Neuronal stem cell (in vitro differentiated cells): ENCODE measurements around the gene UXT.
"Not testable (repeated sequence)": the region's sequence is repeated elsewhere in the genome, so short reads cannot be mapped to it uniquely, and the experiment has no call there.

Experiments
- DNase-seq: peaks from one replicate; pipeline ENCODE4 v3.0.0-alpha.2; 2013; ENCODE audit warnings: low spot score
- H2AFZ ChIP-seq: one replicate; pipeline ENCODE4 v1.6.1; 2013; ENCODE audit warnings: mild to moderate bottlenecking, low read length, inconsistent platforms
- H2AK5ac ChIP-seq: 2 replicates; pipeline ENCODE4 v1.6.1; 2013; ENCODE audit warnings: low read depth, mild to moderate bottlenecking, inconsistent platforms, low read length, moderate library complexity, mixed read lengths
- H2BK120ac ChIP-seq: 2 replicates; pipeline ENCODE4 v1.6.1; 2013; ENCODE audit warnings: low read depth, mild to moderate bottlenecking, inconsistent platforms, low read length, moderate library complexity, mixed read lengths
- H2BK12ac ChIP-seq: one replicate; pipeline ENCODE4 v1.6.1; 2013; ENCODE audit warnings: low read length, inconsistent platforms
- H2BK15ac ChIP-seq: 2 replicates; pipeline ENCODE4 v1.6.1; 2013; ENCODE audit warnings: mild to moderate bottlenecking, low read length, inconsistent platforms, mixed read lengths
- H2BK5ac ChIP-seq: one replicate; pipeline ENCODE4 v1.6.1; 2013; ENCODE audit warnings: inconsistent platforms, mild to moderate bottlenecking, low read length, moderate library complexity
- H3K14ac ChIP-seq: one replicate; pipeline ENCODE4 v1.6.1; 2013; ENCODE audit warnings: low read length, inconsistent platforms
- H3K18ac ChIP-seq: 2 replicates; pipeline ENCODE4 v1.6.1; 2013; ENCODE audit warnings: low read length, inconsistent platforms
- H3K23ac ChIP-seq: 2 replicates; pipeline ENCODE4 v1.6.1; 2013; ENCODE audit warnings: low read depth, mild to moderate bottlenecking, mixed read lengths, low read length, inconsistent platforms; ENCODE audit not compliant: poor library complexity
- H3K27ac ChIP-seq: replicated peaks from 3 replicates; pipeline ENCODE4 v1.5.1; 2013; ENCODE audit warnings: low read length, inconsistent platforms
- H3K27me3 ChIP-seq, 3 experiments: 2 replicates each; pipeline ENCODE4 v1.6.1; 2013; ENCODE audit warnings: low read length in 3 of 3, mild to moderate bottlenecking in 2 of 3, inconsistent platforms in 1 of 3, low read depth in 1 of 3, mixed read lengths in 1 of 3, moderate library complexity in 1 of 3; ENCODE audit not compliant: control insufficient read depth in 3 of 3, insufficient read depth in 3 of 3
- H3K36me3 ChIP-seq, 2 donors: replicated peaks in 1 of 2; 2 replicates each; pipeline ENCODE4 v1.6.1; 2013; ENCODE audit warnings: low read length in 2 of 2; ENCODE audit not compliant: control insufficient read depth in 2 of 2, insufficient read depth in 2 of 2
- H3K4ac ChIP-seq: 2 replicates; pipeline ENCODE4 v1.6.1; 2013; ENCODE audit warnings: inconsistent platforms, mild to moderate bottlenecking, low read length, moderate library complexity
- H3K4me1 ChIP-seq, 2 donors: 1 replicate in 1 of 2; 2 replicates in 1 of 2; pipeline ENCODE4 v1.6.1; 2013; ENCODE audit warnings: low read length in 2 of 2, low read depth in 1 of 2; ENCODE audit not compliant: control insufficient read depth in 2 of 2, insufficient read depth in 1 of 2
- H3K4me2 ChIP-seq: one replicate; pipeline ENCODE4 v1.6.1; 2013; ENCODE audit warnings: mild to moderate bottlenecking, low read length, inconsistent platforms; ENCODE audit not compliant: insufficient read depth, poor library complexity, severe bottlenecking
- H3K4me3 ChIP-seq, 2 donors: 2 replicates each; pipeline ENCODE4 v1.5.1; 2013; ENCODE audit warnings: low read length in 2 of 2, mild to moderate bottlenecking in 2 of 2, inconsistent platforms in 1 of 2, moderate library complexity in 1 of 2
- H3K79me1 ChIP-seq: one replicate; pipeline ENCODE4 v1.6.1; 2013; ENCODE audit warnings: low read depth, mild to moderate bottlenecking, inconsistent platforms, low read length, moderate library complexity
- H3K9ac ChIP-seq: one replicate; pipeline ENCODE4 v1.6.1; 2013; ENCODE audit warnings: mild to moderate bottlenecking, low read depth, low read length, inconsistent platforms; ENCODE audit not compliant: poor library complexity
- H3K9me3 ChIP-seq, 2 donors: replicated peaks in 1 of 2; 2 replicates each; pipeline versions ENCODE3 to v1.6.1; 2013; ENCODE audit warnings: low read length in 2 of 2, mild to moderate bottlenecking in 2 of 2, inconsistent platforms in 1 of 2, low read depth in 1 of 2, mixed read lengths in 1 of 2, moderate library complexity in 1 of 2; ENCODE audit not compliant: control insufficient read depth in 2 of 2, insufficient read depth in 1 of 2
- H4K8ac ChIP-seq: one replicate; pipeline ENCODE4 v1.6.1; 2013; ENCODE audit warnings: low read depth, mild to moderate bottlenecking, inconsistent platforms, low read length, moderate library complexity
- H4K91ac ChIP-seq: one replicate; pipeline ENCODE4 v1.6.1; 2013; ENCODE audit warnings: low read length, low read depth, mild to moderate bottlenecking, inconsistent platforms; ENCODE audit not compliant: poor library complexity
- WGBS, 2 donors: extraction: QIAGEN DNeasy Blood & Tissue Kit; methylation state at CpG; one replicate each; pipeline ENCODE4 v1.1.7; 2013; ENCODE audit warnings: missing lambda C conversion rate in 2 of 2, mixed read lengths in 1 of 2; ENCODE audit not compliant: insufficient read length in 2 of 2, insufficient replicate concordance in 1 of 2; ENCODE audit errors: extremely low coverage in 2 of 2; 5-methylcytosine and 5-hydroxymethylcytosine counted together

The UXT gene

GRCh38 chrX:47683184-47683828 is 24.3 kb upstream of the UXT start:
- H3K9ac ChIP-seq, result no peak overlapping the region
- no peak overlapping the region for H4K8ac ChIP-seq
- H2BK12ac ChIP-seq, result no peak overlapping the region
- H3K4me2 ChIP-seq, result no peak overlapping the region
- no peak overlapping the region for H3K23ac ChIP-seq
- H2BK5ac ChIP-seq, result no peak overlapping the region
- H2BK120ac ChIP-seq, result no peak overlapping the region
- H3K4ac ChIP-seq, result no peak overlapping the region
- H3K14ac ChIP-seq, result no peak overlapping the region
- no peaks in the 10 kb centered on the region for H3K79me1 ChIP-seq
- no CpG with 5 or more reads among the region's 14 CpGs for whole genome bisulfite sequencing, 2 donors
- H2AK5ac ChIP-seq, result no peak overlapping the region
- H3K27me3 ChIP-seq, result peaks cover 0 to 3% (median 0%) of the 10 kb centered on the region in 3 experiments
- no peak overlapping the region for H3K4me3 ChIP-seq
- H2BK15ac ChIP-seq, result no peak overlapping the region
- H3K18ac ChIP-seq, result no peak overlapping the region
- no peak overlapping the region for H2AFZ ChIP-seq
- no peaks in the 10 kb centered on the region for H3K9me3 ChIP-seq
- no peaks in the 10 kb centered on the region for H3K36me3 ChIP-seq
- no peak overlapping the region for H3K27ac ChIP-seq
- no peaks in the 10 kb centered on the region for H3K4me1 ChIP-seq
- no peak overlapping the region for H4K91ac ChIP-seq
- no peak for DNase-seq

GRCh38 chrX:47675959-47676859 is 17.2 kb upstream of the UXT start:
- not testable (repeated sequence) for H3K79me1 ChIP-seq, H3K14ac ChIP-seq, H2BK12ac ChIP-seq, DNase-seq, H3K4me3 ChIP-seq, H3K18ac ChIP-seq, H2BK5ac ChIP-seq, H4K91ac ChIP-seq, H2BK15ac ChIP-seq, H3K4me2 ChIP-seq, H3K9me3 ChIP-seq, H2AK5ac ChIP-seq, H2BK120ac ChIP-seq, H3K36me3 ChIP-seq, H3K27me3 ChIP-seq, H3K27ac ChIP-seq, H2AFZ ChIP-seq, H4K8ac ChIP-seq, H3K4me1 ChIP-seq, H3K9ac ChIP-seq, H3K23ac ChIP-seq, H3K4ac ChIP-seq
- WGBS, 2 donors, result no CpG with 5 or more reads among the region's 7 CpGs

DNA sequence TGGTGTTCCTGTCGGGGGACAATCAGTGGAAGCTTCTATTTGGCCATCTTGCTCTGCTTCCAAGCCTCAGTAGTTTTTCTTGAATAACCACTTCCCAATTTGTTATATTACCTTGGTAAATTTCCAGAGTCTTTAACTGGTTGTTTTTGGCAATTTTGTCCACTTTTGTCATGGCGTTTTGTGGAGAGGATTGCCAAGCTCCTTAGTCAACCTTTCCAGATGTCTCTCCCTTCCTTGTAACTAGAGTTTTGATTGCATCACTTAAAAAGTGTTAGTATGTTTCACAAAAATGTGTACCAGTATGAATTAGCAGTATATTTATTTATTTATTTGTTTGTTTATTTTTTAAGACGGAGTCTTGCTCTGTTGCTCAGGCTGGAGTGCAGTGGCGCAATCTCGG is 15.8 kb upstream of the UXT start:
- Histone ChIP-seq H3K4me3 (no peak overlapping the region), H3K9ac (no peak overlapping the region), H2BK5ac (no peak overlapping the region), H3K36me3 (no peaks in the 10 kb centered on the region), H3K4me1 (no peaks in the 10 kb centered on the region), H2AFZ (no peak overlapping the region), H3K27me3 (no peaks in the 10 kb centered on the region), H4K8ac (no peak overlapping the region), H2BK120ac (no peak overlapping the region), H3K27ac (no peak overlapping the region), H2BK15ac (no peak overlapping the region), H2AK5ac (no peak overlapping the region), H3K4ac (no peak overlapping the region), H3K79me1 (no peaks in the 10 kb centered on the region), H3K4me2 (no peak overlapping the region), H3K23ac (no peak overlapping the region), H3K14ac (no peak overlapping the region), H4K91ac (no peak overlapping the region), H3K18ac (no peak overlapping the region), H3K9me3 (no peaks in the 10 kb centered on the region), H2BK12ac (no peak overlapping the region)
- no peak for DNase-seq
- no CpG with 5 or more reads among the region's 5 CpGs for WGBS, 2 donors

DNA sequence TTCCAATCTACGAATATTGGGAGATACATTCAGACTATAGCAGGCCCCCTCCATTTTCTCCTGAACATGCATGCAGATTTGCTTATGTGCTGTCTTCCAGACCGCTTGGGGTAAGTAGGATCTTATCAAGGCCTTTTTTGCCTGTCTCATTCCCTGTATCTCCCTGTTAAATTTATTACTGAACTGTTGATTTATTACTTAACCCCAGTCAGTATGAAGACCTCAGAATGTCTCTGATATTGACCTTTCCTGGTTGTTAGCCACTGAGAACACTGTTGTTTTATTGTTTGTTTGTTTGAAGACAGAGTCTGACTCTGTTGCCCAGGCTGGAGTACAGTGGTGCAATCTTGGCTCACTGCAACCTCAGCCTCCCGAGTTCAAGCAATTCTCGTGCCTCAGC is 6.8 kb upstream of the UXT start:
- not testable (repeated sequence) for H3K27ac ChIP-seq, H3K23ac ChIP-seq, H3K14ac ChIP-seq, H3K36me3 ChIP-seq, H2BK5ac ChIP-seq, H4K91ac ChIP-seq, H3K4me2 ChIP-seq, H2BK12ac ChIP-seq, H2BK15ac ChIP-seq, H3K9ac ChIP-seq, H2BK120ac ChIP-seq, H4K8ac ChIP-seq, H3K79me1 ChIP-seq, H3K4me3 ChIP-seq, H3K4me1 ChIP-seq, H3K4ac ChIP-seq, H3K27me3 ChIP-seq, H3K18ac ChIP-seq, H2AFZ ChIP-seq, H3K9me3 ChIP-seq, DNase-seq, H2AK5ac ChIP-seq
- WGBS, 2 donors, result no CpG with 5 or more reads among the region's 4 CpGs
